DOHH2 (cell line): ENCODE results near the gene TSHZ2.

Source experiments
- H3F3A ChIP-seq: fragments of 200-600 bp; sonication (generic), shearing (Covaris generic); 2 replicates; pipeline ENCODE4 v1.6.0; 2016; ENCODE audit warnings: antibody characterized with exemption, mild to moderate bottlenecking; ENCODE audit not compliant: control insufficient read depth, insufficient read depth
- H3K27ac ChIP-seq: fragments of 200-600 bp; sonication (generic); 2 replicates; pipeline ENCODE4 v1.5.1; 2014; ENCODE audit warnings: low read depth, mild to moderate bottlenecking, low read length, moderate library complexity
- H3K27me3 ChIP-seq: fragments of 200-600 bp; sonication (generic); 2 replicates; pipeline ENCODE4 v1.6.1; 2014; ENCODE audit warnings: mild to moderate bottlenecking, low read length, mixed read lengths; ENCODE audit not compliant: control insufficient read depth
- H3K36me3 ChIP-seq: fragments of 200-600 bp; sonication (generic); 2 replicates; pipeline ENCODE4 v1.6.1; 2014; ENCODE audit warnings: mild to moderate bottlenecking, low read length, moderate library complexity, mixed read lengths; ENCODE audit not compliant: control insufficient read depth
- H3K4me1 ChIP-seq: fragments of 200-600 bp; sonication (generic); 2 replicates; pipeline ENCODE4 v1.6.1; 2014; ENCODE audit warnings: mild to moderate bottlenecking, low read length, mixed read lengths; ENCODE audit not compliant: control insufficient read depth
- H3K4me2 ChIP-seq: fragments of 200-600 bp; sonication (generic); 2 replicates; pipeline ENCODE4 v1.6.0; 2014; ENCODE audit warnings: mild to moderate bottlenecking, low read length, moderate library complexity
- H3K4me3 ChIP-seq: fragments of 200-600 bp; sonication (generic); 2 replicates; pipeline ENCODE4 v1.5.1; 2014; ENCODE audit warnings: mild to moderate bottlenecking, low read length, mixed read lengths
- H3K79me2 ChIP-seq: fragments of 200-600 bp; sonication (generic); 2 replicates; pipeline ENCODE4 v1.6.1; 2014; ENCODE audit warnings: mild to moderate bottlenecking, low read length, mixed read lengths; ENCODE audit not compliant: control insufficient read depth
- H3K9me2 ChIP-seq: fragments of 200-600 bp; sonication (generic); replicated peaks from 2 replicates; pipeline ENCODE4 v1.6.1; 2014; ENCODE audit warnings: mild to moderate bottlenecking, low read length, mixed read lengths; ENCODE audit not compliant: control insufficient read depth
- H3K9me3 ChIP-seq: fragments of 200-600 bp; sonication (generic); 2 replicates; pipeline ENCODE4 v1.6.1; 2014; ENCODE audit warnings: antibody characterized with exemption, low read length, mixed read lengths; ENCODE audit not compliant: control insufficient read depth, insufficient read depth
- H4K20me1 ChIP-seq: fragments of 200-600 bp; sonication (generic); 2 replicates; pipeline ENCODE4 v1.6.0; 2014; ENCODE audit warnings: low read depth, mild to moderate bottlenecking, antibody characterized with exemption, low read length, moderate library complexity; ENCODE audit not compliant: control insufficient read depth, insufficient read depth
- CTCF ChIP-seq: fragments of 200-600 bp; sonication (generic); IDR thresholded peaks from one replicate; pipeline ENCODE4 v1.5.1; 2014; ENCODE audit warnings: antibody characterized with exemption, mild to moderate bottlenecking, low read depth, low read length; ENCODE audit not compliant: poor library complexity, severe bottlenecking
- EZH2phosphoT487 ChIP-seq: fragments of 200-600 bp; sonication (generic); IDR thresholded peaks from 2 replicates; pipeline ENCODE4 v1.6.1; 2017; ENCODE audit warnings: borderline replicate concordance, mild to moderate bottlenecking, antibody characterized with exemption, low read length, moderate library complexity, mixed read lengths

TSHZ2 gene

GRCh38 chr20:53177687-53178086, 205.5 kb downstream of the TSHZ2 start:
- Histone ChIP-seq H3K36me3 (no peaks in the 10 kb centered on the region), H3F3A (no peaks in the 10 kb centered on the region), H3K9me3 (no peaks in the 10 kb centered on the region), H3K27ac (no peak overlapping the region), H3K79me2 (no peaks in the 10 kb centered on the region), H3K4me2 (no peak overlapping the region), H3K9me2 (no peaks in the 10 kb centered on the region), H4K20me1 (no peaks in the 10 kb centered on the region), H3K4me1 (no peaks in the 10 kb centered on the region), H3K27me3 (no peaks in the 10 kb centered on the region), H3K4me3 (no peak overlapping the region)
- TF ChIP-seq CTCF = no peak
- no peak for TF ChIP-seq EZH2phosphoT487

GRCh38 chr20:53179749-53180148, 207.6 kb downstream of the TSHZ2 start:
- Histone ChIP-seq H3K4me3 (no peak overlapping the region), H4K20me1 (no peaks in the 10 kb centered on the region), H3K27me3 (no peaks in the 10 kb centered on the region), H3K27ac (no peak overlapping the region), H3K36me3 (no peaks in the 10 kb centered on the region), H3K4me2 (no peak overlapping the region), H3K4me1 (no peaks in the 10 kb centered on the region), H3K79me2 (no peaks in the 10 kb centered on the region), H3K9me2 (no peaks in the 10 kb centered on the region), H3K9me3 (no peaks in the 10 kb centered on the region), H3F3A (no peaks in the 10 kb centered on the region)
- no peak for TF ChIP-seq CTCF
- no peak for TF ChIP-seq EZH2phosphoT487

GRCh38 chr20:53180928-53181362, 208.8 kb downstream of the TSHZ2 start:
- H3K9me2 ChIP-seq = no peaks in the 10 kb centered on the region
- no peaks in the 10 kb centered on the region for H3K27me3 ChIP-seq
- H3K36me3 ChIP-seq = no peaks in the 10 kb centered on the region
- H3K79me2 ChIP-seq = no peaks in the 10 kb centered on the region
- no peak overlapping the region for H3K4me3 ChIP-seq
- no peak overlapping the region for H3K27ac ChIP-seq
- H4K20me1 ChIP-seq = no peaks in the 10 kb centered on the region
- H3K4me1 ChIP-seq = no peaks in the 10 kb centered on the region
- H3K4me2 ChIP-seq = no peak overlapping the region
- TF ChIP-seq CTCF (no peak), EZH2phosphoT487 (no peak)
- no peaks in the 10 kb centered on the region for H3K9me3 ChIP-seq
- no peaks in the 10 kb centered on the region for H3F3A ChIP-seq
